Common myeloid progenitor, CD34-positive (primary cell): ENCODE results near the gene PRR19.
A peak's percentile ranks its signal among the peaks of the same experiment; 100 is the strongest.

Source experiments
- CTCF ChIA-PET: fragments of 350-600 bp; sonication (Branson Sonifier 250); formaldehyde crosslinking; loops from one replicate; lab custom pipeline; 2021; ENCODE audit warnings: antibody characterized with exemption; lab: Charles Lee
- POLR2A ChIA-PET: fragments of 350-600 bp; sonication (Branson Sonifier 250); formaldehyde crosslinking; loops from one replicate; lab custom pipeline; 2021; ENCODE audit warnings: antibody characterized with exemption; lab: Charles Lee
- DNase-seq, 3 donors: peaks; one replicate each; pipeline versions ENCODE4 v3.0.0 to v3.0.0-alpha.2; 2013
- H3K27ac ChIP-seq, 2 experiments: 1 replicate in 1 of 2; 2 replicates in 1 of 2; pipeline ENCODE4 v1.7.0; 2013; ENCODE audit warnings: inconsistent platforms in 2 of 2, low read length in 2 of 2, mild to moderate bottlenecking in 2 of 2, low read depth in 1 of 2, moderate library complexity in 1 of 2; ENCODE audit not compliant: severe bottlenecking in 2 of 2, insufficient read depth in 1 of 2, poor library complexity in 1 of 2
- H3K27me3 ChIP-seq, 5 experiments: replicated peaks in 2 of 5; 1 replicate in 3 of 5; 2 replicates in 2 of 5; pipeline versions ENCODE4 v1.6.1 to v1.7.0; 2013; ENCODE audit warnings: low read length in 4 of 5, mild to moderate bottlenecking in 2 of 5, moderate library complexity in 2 of 5, inconsistent platforms in 1 of 5; ENCODE audit not compliant: insufficient read depth in 5 of 5, control insufficient read depth in 4 of 5
- H3K36me3 ChIP-seq, 4 experiments: 1 replicate in 2 of 4; 2 replicates in 2 of 4; pipeline versions ENCODE4 v1.6.1 to v1.7.0; 2013; ENCODE audit warnings: low read length in 3 of 4, control low read depth in 1 of 4, mild to moderate bottlenecking in 1 of 4; ENCODE audit not compliant: control insufficient read depth in 4 of 4, insufficient read depth in 4 of 4
- H3K4me1 ChIP-seq, 4 experiments: 1 replicate in 3 of 4; 2 replicates in 1 of 4; pipeline versions ENCODE4 v1.6.1 to v1.7.1; 2013; ENCODE audit warnings: low read length in 3 of 4, mild to moderate bottlenecking in 3 of 4, control low read depth in 1 of 4, inconsistent platforms in 1 of 4, moderate library complexity in 1 of 4; ENCODE audit not compliant: control insufficient read depth in 4 of 4, insufficient read depth in 4 of 4; ENCODE audit errors: control extremely low read depth in 1 of 4
- H3K4me3 ChIP-seq, 7 experiments: 1 replicate in 4 of 7; 2 replicates in 3 of 7; pipeline versions ENCODE4 v1.5.1 to v1.7.0; 2013; ENCODE audit warnings: mild to moderate bottlenecking in 7 of 7, low read length in 6 of 7, moderate library complexity in 6 of 7, inconsistent platforms in 2 of 7, low read depth in 2 of 7, control low read depth in 1 of 7; ENCODE audit not compliant: insufficient read depth in 4 of 7, control insufficient read depth in 1 of 7; ENCODE audit errors: extremely low read depth in 1 of 7
- H3K9me3 ChIP-seq, 5 experiments: 1 replicate in 4 of 5; 2 replicates in 1 of 5; pipeline versions ENCODE4 v1.6.1 to v1.7.1; 2013; ENCODE audit warnings: low read length in 4 of 5, mild to moderate bottlenecking in 2 of 5, inconsistent platforms in 1 of 5, low read depth in 1 of 5, moderate library complexity in 1 of 5; ENCODE audit not compliant: control insufficient read depth in 4 of 5, insufficient read depth in 2 of 5; ENCODE audit errors: control extremely low read depth in 1 of 5
- WGBS: methylation state at CpG from one replicate; pipeline ENCODE4 v1.1.5; 2013; ENCODE audit not compliant: insufficient coverage; 5-methylcytosine and 5-hydroxymethylcytosine counted together

Gene PRR19

DNA sequence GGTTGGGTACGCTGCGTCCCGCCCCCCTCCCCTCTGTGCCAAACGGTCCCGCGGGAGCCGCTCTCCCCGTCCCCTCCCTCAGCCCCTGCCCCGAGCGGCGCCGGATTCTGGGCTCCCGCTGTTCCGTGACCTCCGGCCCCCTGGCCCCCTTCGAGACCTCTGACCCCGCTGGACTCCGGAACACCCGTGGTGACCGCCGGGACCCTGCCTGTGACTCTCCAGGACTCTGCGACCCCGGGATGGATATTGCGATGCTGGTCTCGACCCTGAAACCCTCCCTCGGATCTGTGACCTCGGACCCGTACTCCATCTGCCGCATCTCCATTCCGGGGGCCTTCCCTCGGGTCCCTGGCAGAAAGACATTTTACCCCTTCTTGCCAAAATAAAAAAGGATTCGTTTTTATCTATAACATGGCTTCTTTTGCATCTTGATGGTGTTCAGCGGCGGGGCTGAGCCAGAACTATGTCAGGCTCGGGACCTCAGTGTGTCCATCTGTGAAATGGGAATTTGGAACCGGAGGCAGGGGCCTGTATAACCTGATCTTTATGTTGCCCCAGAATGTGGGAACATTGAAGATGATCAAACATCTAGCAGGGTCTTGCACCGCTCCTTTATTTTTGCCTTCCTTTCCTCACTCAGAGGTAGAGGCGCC is 22.8 kb downstream of the PRR19 start:
- DNase-seq = no peak
- H3K36me3 ChIP-seq = no peaks in the 10 kb centered on the region
- CTCF ChIA-PET = no interaction called here
- H3K4me1 ChIP-seq = peaks cover 0 to 32% (median 21%) of the 10 kb centered on the region in 4 experiments
- peaks cover 3 to 40% (median 14%) of the 10 kb centered on the region in 5 experiments for H3K27me3 ChIP-seq
- H3K27ac ChIP-seq = no peak overlapping the region
- WGBS = 4% methylated on average over 30 of the region's 38 CpGs
- H3K4me3 ChIP-seq = peak overlapping the region in 5 of 7 experiments; percentile 56 to 98 (median 91)
- H3K9me3 ChIP-seq = no peaks in the 10 kb centered on the region
- POLR2A ChIA-PET = no interaction called here

DNA sequence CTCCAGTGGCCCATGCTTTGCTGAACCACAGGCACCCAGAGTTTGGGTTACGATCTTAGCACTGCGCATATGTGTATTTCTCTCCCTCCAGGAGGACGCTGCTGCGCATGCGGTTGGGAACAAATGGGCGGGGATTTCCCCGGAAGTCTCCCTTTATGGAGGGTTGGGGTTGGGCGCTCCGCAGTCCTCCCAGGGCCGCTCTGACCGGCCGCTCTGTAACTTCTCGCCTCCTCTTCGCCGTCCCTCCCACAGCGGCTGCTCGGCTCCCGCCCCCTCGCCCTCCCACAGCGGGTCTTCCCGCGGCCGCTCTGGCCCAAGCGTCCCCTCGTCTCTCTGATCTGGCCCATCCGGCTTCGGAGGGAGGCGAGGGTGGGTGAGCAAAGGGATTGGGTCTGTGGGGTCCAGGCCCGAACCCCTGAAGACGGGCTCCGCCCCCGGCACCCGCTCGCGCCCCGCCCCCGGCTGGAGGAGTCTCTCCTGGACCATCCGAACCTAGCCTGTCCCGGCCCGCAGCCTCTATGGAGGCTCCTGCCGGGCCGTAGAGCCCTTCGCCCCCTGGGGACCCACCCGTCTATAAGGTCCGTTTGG is 23.5 kb downstream of the PRR19 start, which contains the start of gene MEGF8:
Gene MEGF8 (plus strand): TSS at position 328 of the 588 bp plus-strand sequence. CDS start 609 bp downstream, outside the sequence.
- H3K9me3 ChIP-seq = no peaks in the 10 kb centered on the region
- peaks cover 3 to 40% (median 14%) of the 10 kb centered on the region in 5 experiments for H3K27me3 ChIP-seq
- H3K27ac ChIP-seq = peak within 1 kb of the TSS; percentile 50 to 85
- H3K36me3 ChIP-seq = no peaks in the 10 kb centered on the region
- POLR2A ChIA-PET = no interaction called here
- 0% methylated on average over 45 of the region's 45 CpGs for WGBS
- DNase-seq = peak; percentile 99 to 100 (median 99)
- H3K4me1 ChIP-seq = peaks cover 0 to 32% (median 21%) of the 10 kb centered on the region in 4 experiments
- H3K4me3 ChIP-seq = peak within 1 kb of the TSS; percentile 77 to 98 (median 90)
- CTCF ChIA-PET = no interaction called here

DNA sequence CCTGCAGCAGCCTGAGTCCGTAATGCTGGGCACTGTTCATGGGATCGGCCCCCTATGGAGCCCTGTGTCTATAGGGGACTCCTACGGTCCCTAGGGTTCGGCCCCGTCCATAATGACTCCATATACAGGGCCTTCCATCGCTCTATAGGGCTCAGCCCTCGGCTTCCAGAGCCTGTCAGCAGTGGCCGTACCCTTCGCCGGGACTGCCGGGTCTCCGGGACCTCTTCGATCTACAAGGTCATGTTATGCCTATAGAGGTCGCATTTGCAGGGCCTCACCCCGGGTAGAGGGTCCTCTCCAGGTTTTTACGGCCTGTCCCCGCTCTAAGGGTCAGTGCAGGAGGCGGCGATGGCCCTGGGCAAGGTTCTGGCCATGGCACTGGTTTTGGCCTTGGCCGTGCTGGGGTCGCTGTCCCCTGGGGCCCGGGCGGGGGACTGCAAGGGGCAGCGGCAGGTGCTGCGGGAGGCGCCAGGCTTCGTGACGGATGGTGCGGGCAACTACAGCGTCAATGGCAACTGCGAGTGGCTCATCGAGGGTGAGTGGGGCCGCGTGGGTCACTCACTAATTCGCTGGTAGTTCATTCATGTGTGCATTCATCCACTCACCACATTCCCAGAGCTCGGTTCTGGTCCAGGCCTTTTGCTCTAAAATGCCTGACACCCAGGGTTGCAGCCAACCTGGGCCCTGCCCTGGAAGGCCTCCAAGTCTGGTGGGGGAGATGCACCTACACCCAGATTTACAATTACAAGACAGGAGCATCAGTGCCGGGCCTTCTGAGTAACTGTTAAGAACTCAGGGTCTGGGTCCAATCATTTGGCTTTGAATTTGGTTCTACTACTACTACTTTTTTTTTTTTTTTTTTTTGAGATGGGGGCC is 24.2 kb downstream of the PRR19 start:
- POLR2A ChIA-PET = no interaction called here
- H3K36me3 ChIP-seq = no peaks in the 10 kb centered on the region
- H3K27ac ChIP-seq = peak overlapping the region; percentile 50 to 85
- H3K4me3 ChIP-seq = peak overlapping the region; percentile 77 to 98 (median 90)
- WGBS = under 1% methylated on average over 35 of the region's 37 CpGs
- H3K27me3 ChIP-seq = peaks cover 3 to 37% (median 14%) of the 10 kb centered on the region in 5 experiments
- DNase-seq = peak in 2 of 3 donors; percentile 36 to 54
- CTCF ChIA-PET = no interaction called here
- peaks cover 0 to 32% (median 21%) of the 10 kb centered on the region in 4 experiments for H3K4me1 ChIP-seq
- no peaks in the 10 kb centered on the region for H3K9me3 ChIP-seq

DNA sequence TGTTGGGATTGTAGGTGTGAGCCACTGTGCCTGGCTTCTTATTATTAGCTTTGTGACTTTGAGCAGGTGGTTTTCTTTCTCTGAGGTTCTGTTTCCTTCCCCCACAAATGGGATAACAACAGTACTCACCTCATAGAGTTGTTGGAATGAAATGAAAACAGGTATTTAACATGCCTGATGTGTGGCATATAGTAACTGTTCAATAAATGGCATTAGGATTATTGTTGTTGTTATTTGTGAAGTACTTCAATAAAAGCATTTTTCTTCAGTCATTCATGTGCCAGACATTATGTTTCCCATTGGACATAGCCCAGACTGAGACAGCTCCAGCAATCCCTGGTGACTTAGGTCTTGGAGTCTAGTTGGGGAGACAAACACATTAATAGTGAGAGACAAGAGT is 25.0 kb downstream of the PRR19 start:
- ChIA-PET CTCF (interaction anchor here (2.1 kb wide), 1 partner anchor 9 kb away, joined by 8 read pairs; no protein-coding TSS in a partner anchor), POLR2A (no interaction called here)
- Histone ChIP-seq H3K36me3 (no peaks in the 10 kb centered on the region), H3K9me3 (no peaks in the 10 kb centered on the region), H3K4me1 (peaks cover 0 to 32% (median 21%) of the 10 kb centered on the region in 4 experiments), H3K4me3 (peak overlapping the region in 1 of 7 experiments; percentile 98), H3K27ac (no peak overlapping the region), H3K27me3 (peaks cover 3 to 31% (median 11%) of the 10 kb centered on the region in 5 experiments)
- no peak for DNase-seq

DNA sequence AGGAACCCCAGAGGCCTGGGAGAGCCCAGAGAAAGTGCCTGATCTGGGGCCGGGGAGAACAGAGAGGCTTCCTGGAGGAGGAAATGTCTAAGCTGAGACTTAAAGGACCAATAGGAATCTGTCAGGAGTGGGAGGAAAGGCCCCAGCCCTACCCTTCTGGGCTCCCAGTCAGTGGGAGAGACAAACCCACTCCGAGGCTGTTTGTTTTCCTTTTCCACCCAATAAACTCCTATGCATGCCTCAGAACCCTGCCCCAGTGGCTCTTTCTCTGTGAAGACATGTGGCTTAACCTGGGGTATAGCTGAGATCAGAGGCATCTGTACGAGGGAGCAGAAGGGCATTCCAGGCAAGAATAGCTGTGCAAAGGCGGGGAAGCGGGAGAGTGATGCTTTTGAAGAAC is 25.4 kb downstream of the PRR19 start:
- WGBS = 89% methylated on average over 3 of the region's 5 CpGs
- H3K27me3 ChIP-seq = peaks cover 3 to 26% (median 11%) of the 10 kb centered on the region in 5 experiments
- H3K9me3 ChIP-seq = no peaks in the 10 kb centered on the region
- CTCF ChIA-PET = interaction anchor here (1.1 to 2.1 kb wide), 2 partner anchors 9 to 15 kb away, joined by 6 to 8 read pairs; no protein-coding TSS in a partner anchor
- H3K36me3 ChIP-seq = no peaks in the 10 kb centered on the region
- H3K4me1 ChIP-seq = peaks cover 0 to 32% (median 21%) of the 10 kb centered on the region in 4 experiments
- no peak for DNase-seq
- POLR2A ChIA-PET = no interaction called here
- H3K4me3 ChIP-seq = no peak overlapping the region
- no peak overlapping the region for H3K27ac ChIP-seq

DNA sequence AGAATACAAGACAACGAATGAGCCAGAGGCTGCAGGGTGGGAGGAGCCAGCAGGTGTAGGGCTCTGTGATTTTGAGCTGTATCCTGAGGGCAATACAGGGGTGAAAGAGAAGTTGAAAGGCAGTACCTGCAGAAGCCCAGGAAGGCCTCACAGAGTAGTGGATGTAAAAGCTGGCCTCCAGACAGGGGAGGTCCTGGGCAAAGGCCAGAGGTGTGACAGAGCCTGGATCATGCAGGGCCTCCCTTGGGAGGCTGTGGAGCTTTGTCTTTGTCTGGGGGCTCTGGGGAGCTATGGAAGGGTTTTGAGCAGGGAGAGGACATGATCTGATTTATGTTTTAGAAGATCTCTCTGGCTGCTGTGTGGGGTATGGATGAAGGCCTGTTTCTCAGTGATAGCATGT is 26.2 kb downstream of the PRR19 start:
- H3K4me3 ChIP-seq = no peak overlapping the region
- POLR2A ChIA-PET = no interaction called here

More for the DNA sequence above, 26.2 kb downstream of the PRR19 start:
- DNase-seq = no peak
- Histone ChIP-seq H3K27me3 (peaks cover 3 to 20% (median 9%) of the 10 kb centered on the region in 5 experiments), H3K36me3 (peaks cover 0 to 2% (median under 1%) of the 10 kb centered on the region in 4 experiments), H3K4me1 (peaks cover 0 to 32% (median 21%) of the 10 kb centered on the region in 4 experiments), H3K27ac (no peak overlapping the region), H3K9me3 (no peaks in the 10 kb centered on the region)
- CTCF ChIA-PET = interaction anchor here (1.1 to 2.1 kb wide), 2 partner anchors 8 to 15 kb away, joined by 6 to 8 read pairs; no protein-coding TSS in a partner anchor
- WGBS = 83% methylated on average over 1 of the region's 1 CpG
